ENCODE measurements around the gene FNIP2. TPM values are rescaled to one million over a fixed set of nuclear protein-coding genes. Genes with fewer than 3 reads are reported as not detected.

Gene FNIP2
- polyA plus RNA-seq = 7.0 and 7.6 TPM in 2 replicates

DNA sequence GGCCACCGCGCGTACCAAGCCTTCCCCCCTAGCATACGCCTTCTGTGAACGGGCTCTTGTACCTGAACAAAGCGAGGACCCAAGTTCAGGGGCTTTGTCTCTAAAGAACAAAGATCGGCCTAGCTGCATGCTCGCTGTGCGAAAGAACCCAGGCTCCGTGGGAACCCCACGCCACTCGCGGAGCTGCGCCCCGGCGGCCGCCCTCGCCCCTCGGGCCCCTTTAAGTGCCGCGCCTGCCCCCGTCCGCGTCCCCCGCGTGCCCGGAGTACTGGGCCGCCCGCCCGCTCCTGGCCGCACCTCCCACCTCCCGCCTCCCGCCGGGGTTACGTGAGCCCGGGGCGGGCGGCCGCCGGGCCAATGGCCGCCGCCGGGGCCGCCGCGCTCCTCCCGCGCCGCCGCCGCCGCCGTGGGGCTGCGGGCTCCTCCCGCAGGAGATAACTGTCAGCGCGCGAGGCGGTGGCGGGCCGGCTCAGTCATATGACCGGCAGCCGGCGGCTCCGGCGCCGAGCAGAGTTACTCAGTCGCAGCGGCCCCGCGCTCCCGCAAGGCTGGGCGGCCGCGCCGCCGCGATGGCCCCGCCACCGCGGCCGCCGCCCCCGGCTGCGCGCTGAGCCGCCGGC, at the start of gene FNIP2:
FNIP2 (plus strand) TSS at position 472 of the 620 bp plus-strand sequence. CDS start 187 bp downstream, outside the sequence.

DNA sequence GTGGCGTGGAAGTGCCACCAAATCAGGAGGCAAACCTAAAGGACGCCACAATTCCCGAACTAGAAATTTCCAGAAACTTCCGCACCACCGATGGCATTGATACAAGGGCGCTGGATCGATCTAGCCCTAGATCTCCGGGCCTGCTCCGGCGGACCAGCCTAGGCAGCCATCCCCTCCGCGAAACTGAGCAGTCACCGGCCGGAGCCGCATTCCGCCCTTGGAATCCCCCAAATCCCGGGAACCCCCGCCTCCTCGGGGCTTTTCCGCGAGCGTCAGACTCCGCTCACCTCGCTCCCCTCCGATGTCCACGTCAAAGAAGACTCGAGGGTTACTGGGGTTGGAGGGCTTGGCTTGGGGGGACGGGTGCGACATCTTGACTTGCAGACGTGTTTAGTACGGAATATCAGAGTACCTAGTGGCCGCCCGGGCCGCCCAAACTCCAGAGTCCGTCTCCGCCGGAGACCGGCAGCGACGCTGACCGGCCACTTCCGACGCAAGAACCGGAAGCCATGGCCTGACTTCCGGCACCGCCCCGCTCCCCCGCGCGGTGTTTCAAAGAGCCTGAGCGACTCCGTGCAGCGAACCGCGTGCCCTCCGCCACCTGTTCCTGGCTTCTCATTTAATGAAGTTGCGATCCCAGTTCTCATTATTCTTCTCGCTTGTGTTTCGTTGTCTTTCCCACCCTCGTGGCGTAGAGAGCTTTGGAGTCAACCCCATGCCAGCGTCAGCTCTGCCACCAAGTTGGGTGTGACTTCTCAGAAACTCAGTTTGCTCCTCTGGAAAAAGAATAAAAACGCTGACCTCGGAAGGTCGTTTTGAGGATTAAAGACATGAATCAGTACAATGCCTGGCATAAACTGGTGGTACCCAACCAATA, 45.7 kb upstream of the FNIP2 start, which contains the start of gene PPID:
PPID (minus strand) TSS at position 480 of the 877 bp plus-strand sequence; CDS start at position 372, 108 bp downstream.

Other genes with a start within 250 kb of the FNIP2 start
- gene RXFP1, start 247.1 kb upstream of the FNIP2 start, polyA plus RNA-seq = 10.5 TPM in 1 of 2 replicates, not detected in the other
- 1.5 and 7.4 TPM in 2 replicates for gene C4orf46, start 97.1 kb upstream of the FNIP2 start, polyA plus RNA-seq
- gene ETFDH, start 96.7 kb upstream of the FNIP2 start, polyA plus RNA-seq = 26.5 and 30.0 TPM in 2 replicates
- gene PPID, start 45.6 kb upstream of the FNIP2 start, polyA plus RNA-seq = 90.0 and 91.6 TPM in 2 replicates

All from Purkinje cell (primary cell).